Measurements from ENCODE around the gene KREMEN1. TPM values are rescaled to one million over a fixed set of nuclear protein-coding genes. Genes with fewer than 3 reads are reported as not detected.

Gene KREMEN1
- total RNA-seq, 1 donor from 2014 or later, result 23.5 TPM

DNA sequence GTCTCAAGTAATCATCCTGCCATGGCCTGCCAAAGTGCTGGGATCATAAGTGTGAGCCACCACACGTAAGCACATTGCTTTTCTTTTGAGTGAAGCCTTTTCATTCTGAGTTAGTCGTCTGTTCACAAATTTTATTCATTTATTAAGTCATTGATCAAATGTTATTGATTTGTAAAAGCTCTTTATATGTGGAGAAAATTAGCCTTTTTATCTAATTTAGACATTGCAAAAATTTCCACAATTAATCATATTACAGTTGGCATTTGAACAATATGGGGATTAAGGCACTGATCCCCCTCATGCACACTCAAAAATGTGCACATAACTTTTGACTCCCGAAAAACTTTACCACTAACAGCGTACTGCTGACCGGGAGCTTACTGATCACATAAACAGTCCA lies 125.4 kb downstream of the KREMEN1 start:
- Histone ChIP-seq H3K4me1 (peaks cover 18% of the 10 kb centered on the region), H3K27ac (no peak overlapping the region), H3K27me3 (ENCODE audit: low read depth) (no peaks in the 10 kb centered on the region), H3K36me3 (no peaks in the 10 kb centered on the region), H3K9me3 (no peaks in the 10 kb centered on the region), H3K4me3 (no peak overlapping the region)
- TF ChIP-seq, protein P1, sequence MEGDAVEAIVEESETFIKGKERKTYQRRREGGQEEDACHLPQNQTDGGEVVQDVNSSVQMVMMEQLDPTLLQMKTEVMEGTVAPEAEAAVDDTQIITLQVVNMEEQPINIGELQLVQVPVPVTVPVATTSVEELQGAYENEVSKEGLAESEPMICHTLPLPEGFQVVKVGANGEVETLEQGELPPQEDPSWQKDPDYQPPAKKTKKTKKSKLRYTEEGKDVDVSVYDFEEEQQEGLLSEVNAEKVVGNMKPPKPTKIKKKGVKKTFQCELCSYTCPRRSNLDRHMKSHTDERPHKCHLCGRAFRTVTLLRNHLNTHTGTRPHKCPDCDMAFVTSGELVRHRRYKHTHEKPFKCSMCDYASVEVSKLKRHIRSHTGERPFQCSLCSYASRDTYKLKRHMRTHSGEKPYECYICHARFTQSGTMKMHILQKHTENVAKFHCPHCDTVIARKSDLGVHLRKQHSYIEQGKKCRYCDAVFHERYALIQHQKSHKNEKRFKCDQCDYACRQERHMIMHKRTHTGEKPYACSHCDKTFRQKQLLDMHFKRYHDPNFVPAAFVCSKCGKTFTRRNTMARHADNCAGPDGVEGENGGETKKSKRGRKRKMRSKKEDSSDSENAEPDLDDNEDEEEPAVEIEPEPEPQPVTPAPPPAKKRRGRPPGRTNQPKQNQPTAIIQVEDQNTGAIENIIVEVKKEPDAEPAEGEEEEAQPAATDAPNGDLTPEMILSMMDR (IDR thresholded peaks at IDR 0.05), result no peak
- ATAC-seq, result no peak
- intact Hi-C loops (cut with DNase I), result no loop called here
- DNase-seq, result no peak

DNA sequence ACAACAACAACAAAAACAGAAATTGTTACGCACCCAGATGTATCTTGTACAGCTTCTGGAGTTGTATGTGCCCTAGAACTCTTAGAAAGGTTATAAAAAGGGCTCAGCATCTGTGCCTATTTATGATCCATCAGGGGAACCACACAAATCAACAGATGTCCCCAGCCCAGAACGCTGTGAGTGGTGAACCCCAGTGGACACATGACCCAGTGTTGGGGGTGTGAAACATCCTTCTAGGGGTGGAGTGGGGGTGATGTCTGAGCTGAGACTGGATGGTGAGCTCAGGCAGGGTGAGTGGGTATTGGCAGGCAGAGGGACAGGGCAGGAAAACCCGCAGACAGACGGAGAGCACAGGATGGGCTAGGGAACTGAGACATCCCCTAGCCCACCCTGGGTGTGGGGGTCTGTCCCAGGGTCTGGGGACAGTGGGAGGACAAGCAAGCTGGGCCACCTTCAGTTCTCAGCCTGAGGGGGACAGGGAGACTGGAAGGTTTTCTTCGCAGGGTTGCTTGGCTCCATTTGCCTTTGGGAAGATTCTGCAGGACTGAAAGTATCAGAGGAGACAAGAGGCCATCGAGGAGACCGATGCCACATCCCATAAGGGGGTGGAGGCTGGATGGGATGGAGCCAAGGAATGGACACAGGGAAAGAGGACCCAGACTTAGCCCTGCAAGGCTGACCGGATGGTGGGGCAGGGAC lies 127.0 kb downstream of the KREMEN1 start:
- intact Hi-C loops (cut with DNase I), result no loop called here
- no peak overlapping the region for H3K27ac ChIP-seq
- TF ChIP-seq, protein P1 (IDR thresholded peaks at IDR 0.05), result no peak
- no peaks in the 10 kb centered on the region for H3K36me3 ChIP-seq
- no peak overlapping the region for H3K4me3 ChIP-seq
- H3K9me3 ChIP-seq, result no peaks in the 10 kb centered on the region
- peak; percentile 10 for DNase-seq
- peaks cover 26% of the 10 kb centered on the region for H3K4me1 ChIP-seq
- no peak for ATAC-seq
- no peaks in the 10 kb centered on the region for H3K27me3 ChIP-seq (ENCODE audit: low read depth)

DNA sequence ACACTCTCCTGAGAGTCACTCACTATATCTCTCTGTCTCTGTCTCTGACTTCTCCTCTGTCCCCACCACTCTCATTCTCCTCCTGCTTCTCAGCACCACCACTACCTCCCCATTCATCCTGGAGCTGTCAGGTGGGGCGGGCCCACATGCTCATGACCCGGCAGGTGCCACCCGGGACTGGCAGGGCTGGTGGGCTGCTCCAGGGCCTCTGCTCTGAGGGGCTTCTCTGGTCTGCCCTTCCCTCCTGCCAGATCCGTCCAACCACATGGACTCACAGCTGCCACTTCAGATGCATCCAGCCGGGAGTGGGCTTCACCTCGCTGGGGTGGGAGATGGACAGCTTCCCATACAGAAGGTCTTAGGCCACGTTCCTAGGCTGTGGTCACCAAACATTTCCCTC lies 128.1 kb downstream of the KREMEN1 start:
- DNase-seq, result no peak
- Histone ChIP-seq H3K4me3 (no peak overlapping the region), H3K27ac (peak overlapping the region; percentile 82), H3K27me3 (ENCODE audit: low read depth) (no peaks in the 10 kb centered on the region), H3K4me1 (peaks cover 31% of the 10 kb centered on the region), H3K36me3 (no peaks in the 10 kb centered on the region), H3K9me3 (no peaks in the 10 kb centered on the region)
- ATAC-seq, result no peak
- TF ChIP-seq, protein P1 (IDR thresholded peaks at IDR 0.05), result no peak
- intact Hi-C loops (cut with DNase I), result no loop called here

DNA sequence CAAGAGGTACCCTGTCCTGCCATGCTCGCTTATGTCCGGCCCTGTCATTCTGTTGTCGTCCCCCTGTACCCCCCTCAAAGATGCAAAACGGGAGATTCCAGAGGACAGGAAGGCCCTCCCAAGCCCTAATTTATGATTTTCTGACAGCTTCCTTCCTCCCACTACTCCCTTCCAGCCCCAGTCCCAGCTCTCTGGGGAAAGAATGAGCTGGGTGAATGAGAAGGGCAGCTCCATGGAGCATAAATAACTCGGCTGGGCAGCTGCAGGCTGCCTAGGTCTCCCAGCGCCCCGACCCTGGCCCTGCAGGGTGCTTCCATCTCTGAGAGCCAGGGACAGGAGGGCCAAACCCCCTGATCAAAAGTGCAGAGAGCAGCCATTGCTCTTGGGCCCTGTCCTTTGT lies 128.9 kb downstream of the KREMEN1 start:
- ATAC-seq (no peak), DNase-seq (no peak)
- no peak overlapping the region for H3K4me3 ChIP-seq
- no peaks in the 10 kb centered on the region for H3K9me3 ChIP-seq
- H3K27ac ChIP-seq, result peak overlapping the region; percentile 82
- H3K4me1 ChIP-seq, result peaks cover 38% of the 10 kb centered on the region
- no peaks in the 10 kb centered on the region for H3K27me3 ChIP-seq (ENCODE audit: low read depth)
- TF ChIP-seq, protein P1 (IDR thresholded peaks at IDR 0.05), result no peak
- intact Hi-C loops (cut with DNase I), result no loop called here
- H3K36me3 ChIP-seq, result no peaks in the 10 kb centered on the region

DNA sequence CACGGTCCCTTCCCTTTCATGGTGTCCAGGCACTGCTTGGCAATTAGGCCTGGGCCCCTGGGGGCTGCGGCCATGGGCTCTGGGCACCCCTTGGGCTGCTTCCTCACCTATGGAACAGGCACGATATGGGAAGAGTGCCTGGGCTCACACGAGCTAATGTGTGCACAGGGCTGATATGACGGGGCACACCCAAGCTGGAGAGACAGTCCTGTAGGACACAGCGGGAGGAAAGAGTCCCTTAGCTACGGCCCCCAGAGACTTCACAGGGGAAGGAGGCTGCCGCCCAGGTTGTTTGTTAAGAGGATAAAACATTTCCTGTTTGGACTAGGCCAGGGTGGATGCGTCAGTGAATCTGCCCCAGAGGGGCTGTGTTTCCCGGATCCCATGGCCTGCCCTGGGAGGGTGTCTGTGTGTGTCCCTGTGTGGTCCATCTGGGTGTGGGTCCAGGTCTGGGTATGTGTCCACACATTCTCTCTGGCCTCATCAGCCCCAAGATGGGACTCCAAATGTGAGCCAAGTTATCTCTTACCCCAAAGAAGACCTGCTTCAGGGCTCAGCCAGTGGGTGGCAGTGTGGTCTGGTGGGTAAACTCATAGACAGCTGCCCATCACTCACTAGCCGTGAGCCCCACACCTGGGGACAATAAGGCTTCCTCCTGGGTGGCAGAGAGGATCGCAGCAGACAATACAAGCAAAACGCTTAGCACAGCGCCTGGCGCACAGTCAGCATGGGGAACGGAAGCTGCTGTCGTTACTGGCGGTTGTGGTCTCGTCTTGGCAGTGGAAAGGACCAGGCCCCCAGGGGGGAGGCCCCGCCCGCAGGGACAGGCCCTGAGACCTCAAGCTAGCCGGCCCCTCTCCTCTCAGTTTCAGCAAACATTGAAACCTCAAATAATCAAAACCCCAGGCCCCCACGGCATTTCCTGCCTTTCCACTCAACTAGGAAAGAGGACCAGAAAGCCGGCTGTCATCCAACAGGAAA lies 129.7 kb downstream of the KREMEN1 start:
- DNase-seq (peak; percentile 67), ATAC-seq (peak; percentile 50 to 61)
- Histone ChIP-seq H3K27ac (peak overlapping the region; percentile 82), H3K9me3 (no peaks in the 10 kb centered on the region), H3K27me3 (ENCODE audit: low read depth) (no peaks in the 10 kb centered on the region), H3K36me3 (no peaks in the 10 kb centered on the region), H3K4me3 (no peak overlapping the region), H3K4me1 (peaks cover 42% of the 10 kb centered on the region)
- intact Hi-C loops (cut with DNase I), result no loop called here
- TF ChIP-seq, protein P1 (IDR thresholded peaks at IDR 0.05), result peak; percentile 32
